ENCODE results near the gene PHRF1. TPM values are rescaled to one million over a fixed set of nuclear protein-coding genes. Genes with fewer than 3 reads are reported as not detected.

PHRF1 gene
- total RNA-seq, 1 donor from 2014 or later = 54.8 TPM

- Mint-ChIP-seq H3K27me3 (no peaks in the 10 kb centered on the region), H3K4me3 (no peak overlapping the region), H3K36me3 (ENCODE audit: low read depth) (peaks cover 42% of the 10 kb centered on the region), H3K9me3 (no peaks in the 10 kb centered on the region), H3K4me1 (peaks cover 5% of the 10 kb centered on the region), H3K27ac (no peak overlapping the region)
- DNase-seq = no peak
- intact Hi-C loops (cut with micrococcal nuclease) = no loop called here
Measured at GRCh38 chr11:601573-602245, 25.4 kb downstream of the PHRF1 start.

- no peak overlapping the region for H3K4me3 Mint-ChIP-seq
- no peak for DNase-seq
- no peaks in the 10 kb centered on the region for H3K9me3 Mint-ChIP-seq
- peaks cover 2% of the 10 kb centered on the region for H3K4me1 Mint-ChIP-seq
- H3K36me3 Mint-ChIP-seq (ENCODE audit: low read depth) = peaks cover 42% of the 10 kb centered on the region
- intact Hi-C loops (cut with micrococcal nuclease) = no loop called here
- no peaks in the 10 kb centered on the region for H3K27me3 Mint-ChIP-seq
- H3K27ac Mint-ChIP-seq = no peak overlapping the region
Measured at GRCh38 chr11:603154-603553, 26.9 kb downstream of the PHRF1 start.

GRCh38 chr11:605286-606129 lies 29.2 kb downstream of the PHRF1 start:
- H3K36me3 Mint-ChIP-seq (ENCODE audit: low read depth) = peaks cover 38% of the 10 kb centered on the region
- intact Hi-C loops (cut with micrococcal nuclease) = no loop called here
- no peaks in the 10 kb centered on the region for H3K9me3 Mint-ChIP-seq
- H3K27me3 Mint-ChIP-seq = no peaks in the 10 kb centered on the region
- H3K27ac Mint-ChIP-seq = no peak overlapping the region
- DNase-seq = no peak
- peaks cover 2% of the 10 kb centered on the region for H3K4me1 Mint-ChIP-seq
- H3K4me3 Mint-ChIP-seq = no peak overlapping the region

- Mint-ChIP-seq H3K4me1 (peaks cover 2% of the 10 kb centered on the region), H3K36me3 (ENCODE audit: low read depth) (peaks cover 41% of the 10 kb centered on the region), H3K9me3 (no peaks in the 10 kb centered on the region), H3K27me3 (no peaks in the 10 kb centered on the region), H3K27ac (no peak overlapping the region), H3K4me3 (no peak overlapping the region)
- intact Hi-C loops (cut with micrococcal nuclease) = no loop called here
- DNase-seq = no peak
Measured at GRCh38 chr11:606245-606644, 30.0 kb downstream of the PHRF1 start.

- Mint-ChIP-seq H3K4me1 (peaks cover 4% of the 10 kb centered on the region), H3K4me3 (no peak overlapping the region), H3K36me3 (ENCODE audit: low read depth) (peaks cover 44% of the 10 kb centered on the region), H3K27me3 (no peaks in the 10 kb centered on the region), H3K9me3 (no peaks in the 10 kb centered on the region), H3K27ac (no peak overlapping the region)
- intact Hi-C loops (cut with micrococcal nuclease) = no loop called here
- DNase-seq = peak; percentile 56
Measured at GRCh38 chr11:607020-607780, 30.9 kb downstream of the PHRF1 start.

- intact Hi-C loops (cut with micrococcal nuclease) = no loop called here
- Mint-ChIP-seq H3K27me3 (no peaks in the 10 kb centered on the region), H3K27ac (no peak overlapping the region), H3K4me1 (peaks cover 6% of the 10 kb centered on the region), H3K9me3 (no peaks in the 10 kb centered on the region), H3K36me3 (ENCODE audit: low read depth) (peaks cover 47% of the 10 kb centered on the region), H3K4me3 (no peak overlapping the region)
- DNase-seq = peak; percentile 56
Measured at GRCh38 chr11:607971-608659, 31.8 kb downstream of the PHRF1 start.

GRCh38 chr11:608791-609251 lies 32.6 kb downstream of the PHRF1 start:
- Mint-ChIP-seq H3K36me3 (ENCODE audit: low read depth) (peaks cover 46% of the 10 kb centered on the region), H3K4me1 (peaks cover 7% of the 10 kb centered on the region), H3K27me3 (no peaks in the 10 kb centered on the region), H3K4me3 (no peak overlapping the region), H3K27ac (no peak overlapping the region), H3K9me3 (no peaks in the 10 kb centered on the region)
- intact Hi-C loops (cut with micrococcal nuclease) = no loop called here
- DNase-seq = no peak

- Mint-ChIP-seq H3K9me3 (no peaks in the 10 kb centered on the region), H3K4me3 (no peak overlapping the region), H3K4me1 (peaks cover 11% of the 10 kb centered on the region), H3K27ac (no peak overlapping the region), H3K36me3 (ENCODE audit: low read depth) (peaks cover 46% of the 10 kb centered on the region), H3K27me3 (no peaks in the 10 kb centered on the region)
- DNase-seq = no peak
- intact Hi-C loops (cut with micrococcal nuclease) = no loop called here
Measured at GRCh38 chr11:609341-609811, 33.1 kb downstream of the PHRF1 start.

GRCh38 chr11:610146-610801 lies 34.0 kb downstream of the PHRF1 start:
- no peak overlapping the region for H3K4me3 Mint-ChIP-seq
- intact Hi-C loops (cut with micrococcal nuclease) = no loop called here
- H3K4me1 Mint-ChIP-seq = peaks cover 14% of the 10 kb centered on the region
- DNase-seq = peak; percentile 58
- H3K9me3 Mint-ChIP-seq = no peaks in the 10 kb centered on the region
- no peak overlapping the region for H3K27ac Mint-ChIP-seq
- H3K36me3 Mint-ChIP-seq (ENCODE audit: low read depth) = peaks cover 42% of the 10 kb centered on the region
- H3K27me3 Mint-ChIP-seq = no peaks in the 10 kb centered on the region

GRCh38 chr11:611001-611996 lies 35.0 kb downstream of the PHRF1 start:
- Mint-ChIP-seq H3K27ac (no peak overlapping the region), H3K36me3 (ENCODE audit: low read depth) (peaks cover 44% of the 10 kb centered on the region), H3K9me3 (no peaks in the 10 kb centered on the region), H3K4me1 (peaks cover 17% of the 10 kb centered on the region), H3K27me3 (no peaks in the 10 kb centered on the region), H3K4me3 (no peak overlapping the region)
- intact Hi-C loops (cut with micrococcal nuclease) = no loop called here
- peak; percentile 63 for DNase-seq

- peak overlapping the region; percentile 12 for H3K4me3 Mint-ChIP-seq
- no peaks in the 10 kb centered on the region for H3K27me3 Mint-ChIP-seq
- H3K36me3 Mint-ChIP-seq (ENCODE audit: low read depth) = peaks cover 36% of the 10 kb centered on the region
- DNase-seq = peak; percentile 79
- H3K27ac Mint-ChIP-seq = peak overlapping the region; percentile 68
- peaks cover 20% of the 10 kb centered on the region for H3K4me1 Mint-ChIP-seq
- intact Hi-C loops (cut with micrococcal nuclease) = no loop called here
- no peaks in the 10 kb centered on the region for H3K9me3 Mint-ChIP-seq
Measured at GRCh38 chr11:612201-612960, 36.1 kb downstream of the PHRF1 start.

- intact Hi-C loops (cut with micrococcal nuclease) = no loop called here
- peak; percentile 66 for DNase-seq
- H3K27ac Mint-ChIP-seq = no peak overlapping the region
- no peaks in the 10 kb centered on the region for H3K9me3 Mint-ChIP-seq
- peaks cover 20% of the 10 kb centered on the region for H3K4me1 Mint-ChIP-seq
- H3K4me3 Mint-ChIP-seq = peak overlapping the region; percentile 12
- H3K36me3 Mint-ChIP-seq (ENCODE audit: low read depth) = peaks cover 34% of the 10 kb centered on the region
- no peaks in the 10 kb centered on the region for H3K27me3 Mint-ChIP-seq
Measured at GRCh38 chr11:612961-613300, 36.7 kb downstream of the PHRF1 start.

Data from activated CD4-positive, alpha-beta T cell treated with anti-CD3 and anti-CD28 coated beads, Interleukin-2, amount 10 ng/mL, durations not matched to agents 24 days and 14 days (primary cell).